Nephron progenitor cell (in vitro differentiated cells): ENCODE data around the gene S100A8.

Source experiments
- DNase-seq: peaks from one replicate; pipeline ENCODE4 v3.0.0; 2021
- H3K27ac Mint-ChIP-seq: 2 replicates; pipeline ENCODE4 v1.8.0; 2021; ENCODE audit warnings: mild to moderate bottlenecking, moderate library complexity, mixed read lengths
- H3K27me3 Mint-ChIP-seq: 2 replicates; pipeline ENCODE4 v1.8.0; 2021; ENCODE audit warnings: mild to moderate bottlenecking, low read depth, mixed read lengths; ENCODE audit not compliant: poor library complexity
- H3K36me3 Mint-ChIP-seq: 2 replicates; pipeline ENCODE4 v1.8.0; 2021; ENCODE audit warnings: low read depth, mixed read lengths
- H3K4me1 Mint-ChIP-seq: 2 replicates; pipeline ENCODE4 v1.8.0; 2021; ENCODE audit warnings: mixed read lengths
- H3K4me3 Mint-ChIP-seq: 2 replicates; pipeline ENCODE4 v1.8.0; 2021; ENCODE audit warnings: mild to moderate bottlenecking, moderate library complexity, mixed read lengths
- H3K9me3 Mint-ChIP-seq: 2 replicates; pipeline ENCODE4 v1.8.0; 2021; ENCODE audit warnings: mild to moderate bottlenecking, moderate library complexity, mixed read lengths
- CTCF ChIP-seq: fragments of 200-600 bp; sonication (generic); IDR thresholded peaks from 2 replicates; pipeline ENCODE4 v1.5.0; 2021; ENCODE audit warnings: antibody characterized with exemption

Gene S100A8

GRCh38 chr1:153389973-153390879 lies 647 bp downstream of the S100A8 start:
- Mint-ChIP-seq H3K27ac (no peak overlapping the region), H3K9me3 (no peaks in the 10 kb centered on the region)

DNA sequence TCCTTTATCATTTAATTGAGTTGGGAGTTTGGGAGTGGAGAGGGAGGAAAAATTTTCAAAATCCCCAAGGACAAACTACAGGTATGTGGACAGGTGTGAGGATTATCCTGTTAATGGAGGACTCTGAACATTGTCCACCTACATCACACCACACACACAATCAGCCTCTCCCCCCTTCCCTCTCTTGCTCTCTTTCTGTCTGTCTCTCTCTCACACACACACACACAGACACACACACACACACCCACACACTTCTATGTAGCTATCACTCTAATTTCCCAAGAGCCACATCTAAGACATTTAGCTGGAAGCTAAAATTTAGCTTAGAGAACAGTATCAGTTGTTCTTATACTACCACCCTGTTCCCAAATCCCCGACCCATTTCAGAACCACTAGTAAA lies 1.5 kb downstream of the S100A8 start:
- no peaks in the 10 kb centered on the region for H3K4me1 Mint-ChIP-seq
- no peak overlapping the region for H3K27ac Mint-ChIP-seq
- H3K4me3 Mint-ChIP-seq, result no peak overlapping the region
- no peaks in the 10 kb centered on the region for H3K9me3 Mint-ChIP-seq
- peaks cover 16% of the 10 kb centered on the region for H3K27me3 Mint-ChIP-seq
- no peaks in the 10 kb centered on the region for H3K36me3 Mint-ChIP-seq
- DNase-seq, result no peak
- no peak for TF ChIP-seq CTCF

More at GRCh38 chr1:153389973-153390879, 647 bp downstream of the S100A8 start:
- H3K4me3 Mint-ChIP-seq, result no peak overlapping the region
- H3K4me1 Mint-ChIP-seq, result no peaks in the 10 kb centered on the region
- DNase-seq, result no peak
- no peak for TF ChIP-seq CTCF
- no peaks in the 10 kb centered on the region for H3K36me3 Mint-ChIP-seq
- H3K27me3 Mint-ChIP-seq, result peaks cover 16% of the 10 kb centered on the region

DNA sequence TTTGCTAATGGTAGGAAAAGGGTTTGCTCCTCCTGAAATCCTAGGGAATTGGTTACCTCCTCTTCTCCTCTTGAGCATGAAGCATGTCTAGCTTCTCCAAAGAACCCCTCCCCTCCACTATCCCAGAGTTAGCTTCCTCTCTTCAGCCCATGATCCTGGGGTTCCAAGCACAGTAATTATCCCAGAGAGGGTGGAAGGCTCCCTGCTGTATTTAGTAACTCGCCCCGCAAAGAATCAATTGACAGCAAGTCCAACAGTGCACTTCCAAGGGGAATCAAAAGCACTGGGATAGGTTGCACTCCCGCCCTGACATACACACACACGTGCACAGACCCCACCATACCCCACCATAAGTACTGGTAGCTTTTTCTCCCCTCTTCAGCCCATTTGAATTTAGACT lies 3.1 kb downstream of the S100A8 start:
- peaks cover 16% of the 10 kb centered on the region for H3K27me3 Mint-ChIP-seq

DNA sequence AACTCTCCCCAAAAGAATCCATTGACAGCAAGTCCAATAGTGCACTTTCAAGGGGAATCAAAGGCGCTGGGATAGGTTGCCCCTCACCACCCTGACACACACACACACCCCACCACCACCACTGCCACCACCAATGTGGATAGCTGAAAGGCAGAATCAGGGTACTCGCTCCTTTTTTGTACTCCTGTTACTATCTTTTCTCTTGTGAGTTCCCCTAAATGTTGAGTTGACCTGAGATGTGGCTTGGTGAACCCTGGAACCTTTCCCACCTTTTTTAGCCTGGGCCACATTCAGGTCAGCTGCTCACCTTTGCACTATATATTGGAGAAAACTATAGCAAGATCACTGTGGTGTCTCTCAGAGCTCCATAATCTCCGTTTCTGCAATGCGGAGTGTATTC lies 3.9 kb downstream of the S100A8 start:
- H3K36me3 Mint-ChIP-seq, result no peaks in the 10 kb centered on the region
- H3K27ac Mint-ChIP-seq, result peak overlapping the region; percentile 62
- H3K9me3 Mint-ChIP-seq, result peaks cover 12% of the 10 kb centered on the region
- no peak overlapping the region for H3K4me3 Mint-ChIP-seq
- no peaks in the 10 kb centered on the region for H3K4me1 Mint-ChIP-seq
- no peak for TF ChIP-seq CTCF
- DNase-seq, result no peak
- peaks cover 18% of the 10 kb centered on the region for H3K27me3 Mint-ChIP-seq

More for the DNA sequence above, 3.1 kb downstream of the S100A8 start:
- Mint-ChIP-seq H3K36me3 (no peaks in the 10 kb centered on the region), H3K27ac (no peak overlapping the region), H3K4me3 (no peak overlapping the region), H3K9me3 (peaks cover 4% of the 10 kb centered on the region), H3K4me1 (no peaks in the 10 kb centered on the region)
- TF ChIP-seq CTCF, result no peak
- no peak for DNase-seq

DNA sequence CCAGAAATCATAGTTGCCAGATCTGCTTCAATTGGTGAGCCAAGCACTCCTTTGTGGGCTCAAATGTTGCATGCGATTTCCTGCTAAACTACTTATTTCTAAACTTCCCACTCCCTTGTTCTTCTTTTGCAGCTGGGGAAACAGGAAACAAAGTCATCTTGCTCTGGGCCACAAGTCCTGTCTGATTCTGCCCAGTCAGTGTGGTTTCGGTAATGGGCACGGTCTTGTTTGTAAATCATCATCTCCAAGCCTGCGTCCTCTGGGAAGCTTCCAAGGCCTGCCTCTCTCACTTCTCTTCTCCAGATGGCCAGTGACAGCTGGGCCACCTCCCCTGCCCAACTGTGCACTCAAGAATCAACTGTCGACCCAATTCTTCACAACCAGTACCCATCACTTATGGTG lies 4.4 kb downstream of the S100A8 start:
- no peaks in the 10 kb centered on the region for H3K36me3 Mint-ChIP-seq
- no peak for DNase-seq
- H3K4me1 Mint-ChIP-seq, result no peaks in the 10 kb centered on the region
- no peak for TF ChIP-seq CTCF
- peaks cover 17% of the 10 kb centered on the region for H3K9me3 Mint-ChIP-seq
- peaks cover 20% of the 10 kb centered on the region for H3K27me3 Mint-ChIP-seq
- no peak overlapping the region for H3K4me3 Mint-ChIP-seq
- peak overlapping the region; percentile 62 for H3K27ac Mint-ChIP-seq
